WTC11 (cell line): ENCODE measurements around the gene DOCK1. TPM values are rescaled to one million over a fixed set of nuclear protein-coding genes. Genes with fewer than 3 reads are reported as not detected.

Experiments
- ATAC-seq: fragments of 200-7000 bp; cut with Tn5 transposase; 2 replicates; pipeline ENCODE4 v1.10.0; 2021; ENCODE audit warnings: mild to moderate bottlenecking, moderate library complexity
- CTCF ChIA-PET: fragments of 300-600 bp; sonication (Branson Sonifier 250); formaldehyde crosslinking; loops from one replicate; lab custom pipeline; 2021; ENCODE audit warnings: antibody characterized with exemption; lab: Charles Lee
- POLR2A ChIA-PET: fragments of 350-600 bp; sonication (Branson Sonifier 250); formaldehyde crosslinking; loops from one replicate; lab custom pipeline; 2021; ENCODE audit warnings: antibody characterized with exemption; lab: Charles Lee
- DNase-seq: peaks from one replicate; pipeline ENCODE4 v3.0.0; 2021; ENCODE audit warnings: low spot score
- H3K27ac Mint-ChIP-seq: 2 replicates; pipeline ENCODE4 v1.8.0; 2021; ENCODE audit warnings: mixed read lengths
- H3K27me3 Mint-ChIP-seq: 2 replicates; pipeline ENCODE4 v1.8.0; 2021; ENCODE audit warnings: low read depth, mild to moderate bottlenecking, moderate library complexity, mixed read lengths
- H3K36me3 Mint-ChIP-seq: 2 replicates; pipeline ENCODE4 v1.8.0; 2021; ENCODE audit warnings: mixed read lengths
- H3K4me1 Mint-ChIP-seq: 2 replicates; pipeline ENCODE4 v1.8.0; 2022; ENCODE audit warnings: mixed read lengths
- H3K4me3 Mint-ChIP-seq: 2 replicates; pipeline ENCODE4 v1.8.0; 2021; ENCODE audit warnings: mild to moderate bottlenecking, moderate library complexity, mixed read lengths
- H3K9me3 Mint-ChIP-seq: 2 replicates; pipeline ENCODE4 v1.8.0; 2021; ENCODE audit warnings: mixed read lengths
- ARID4B ChIP-seq: sonication (generic); formaldehyde crosslinking; IDR thresholded peaks from 2 replicates; pipeline ENCODE4 v1.8.0; 2023; ENCODE audit warnings: missing genetic modification reagents, mild to moderate bottlenecking, borderline replicate concordance
- CTCF ChIP-seq: fragments of 200-600 bp; IDR thresholded peaks from 2 replicates; pipeline ENCODE4 v1.8.0; 2022; ENCODE audit warnings: antibody characterized with exemption
- E2F1 ChIP-seq: sonication (generic); formaldehyde crosslinking; IDR thresholded peaks from 2 replicates; pipeline ENCODE4 v1.8.0; 2022; ENCODE audit warnings: mild to moderate bottlenecking, missing genetic modification reagents
- E2F5 ChIP-seq: sonication (generic); formaldehyde crosslinking; IDR thresholded peaks from 2 replicates; pipeline ENCODE4 v1.8.1; 2022; ENCODE audit warnings: mild to moderate bottlenecking, moderate library complexity, missing genetic modification reagents
- FOXP1 ChIP-seq: sonication (generic); formaldehyde crosslinking; IDR thresholded peaks from 2 replicates; pipeline ENCODE4 v1.8.0; 2022; ENCODE audit warnings: missing genetic modification reagents, mild to moderate bottlenecking, moderate library complexity, borderline replicate concordance
- GABPB1 ChIP-seq: sonication (generic); formaldehyde crosslinking; IDR thresholded peaks from 2 replicates; pipeline ENCODE4 v1.8.1; 2023; ENCODE audit warnings: mild to moderate bottlenecking, missing genetic modification reagents
- IRF1 ChIP-seq: sonication (generic); formaldehyde crosslinking; IDR thresholded peaks from 2 replicates; pipeline ENCODE4 v1.8.0; 2023; ENCODE audit warnings: missing genetic modification reagents
- MYBL2 ChIP-seq: sonication (generic); formaldehyde crosslinking; IDR thresholded peaks from 2 replicates; pipeline ENCODE4 v1.8.1; 2023; ENCODE audit warnings: mild to moderate bottlenecking, moderate library complexity, missing genetic modification reagents
- NR2C2 ChIP-seq: sonication (generic); formaldehyde crosslinking; IDR thresholded peaks from 2 replicates; pipeline ENCODE4 v1.8.0; 2022; ENCODE audit warnings: mild to moderate bottlenecking, missing genetic modification reagents
- NR3C1 ChIP-seq: sonication (generic); formaldehyde crosslinking; conservative IDR thresholded peaks from 2 replicates; pipeline ENCODE4 v1.8.1; 2023; ENCODE audit warnings: low read depth, mild to moderate bottlenecking, missing genetic modification reagents
- PRDM15 ChIP-seq: sonication (generic); formaldehyde crosslinking; IDR thresholded peaks from 2 replicates; pipeline ENCODE4 v1.8.0; 2022; ENCODE audit warnings: missing genetic modification reagents
- RORB ChIP-seq: fragments of 250-450 bp; sonication (Bioruptor Pico); IDR thresholded peaks from 2 replicates; pipeline ENCODE4 v1.9.0; 2021; ENCODE audit warnings: mild to moderate bottlenecking
- SMAD3 ChIP-seq: sonication (generic); formaldehyde crosslinking; IDR thresholded peaks from 2 replicates; pipeline ENCODE4 v1.8.0; 2022; ENCODE audit warnings: missing genetic modification reagents, mild to moderate bottlenecking, borderline replicate concordance
- TEAD1 ChIP-seq: sonication (generic); formaldehyde crosslinking; IDR thresholded peaks from 2 replicates; pipeline ENCODE4 v1.8.0; 2022; ENCODE audit warnings: mild to moderate bottlenecking, missing genetic modification reagents
- USF1 ChIP-seq: sonication (generic); formaldehyde crosslinking; IDR thresholded peaks from 2 replicates; pipeline ENCODE4 v1.8.0; 2022; ENCODE audit warnings: mild to moderate bottlenecking, missing genetic modification reagents
- ZNF317 ChIP-seq: sonication (generic); formaldehyde crosslinking; IDR thresholded peaks from 2 replicates; pipeline ENCODE4 v1.8.1; 2023; ENCODE audit warnings: low read depth, mild to moderate bottlenecking, moderate library complexity, missing genetic modification reagents, borderline replicate concordance
- ZNF396 ChIP-seq: fragments of 250-450 bp; sonication (Bioruptor Pico); IDR thresholded peaks from 2 replicates; pipeline ENCODE4 v1.8.0; 2021; ENCODE audit warnings: mild to moderate bottlenecking, moderate library complexity, borderline replicate concordance
- ZNF532 ChIP-seq: fragments of 250-450 bp; sonication (Bioruptor Pico); IDR thresholded peaks from 2 replicates; pipeline ENCODE4 v1.9.0; 2021; ENCODE audit warnings: mild to moderate bottlenecking, borderline replicate concordance
- total RNA-seq: library from RNA; stranded (reverse); gene quantifications from 3 replicates; pipeline ENCODE4 v1.2.3, GENCODE V29; 2021

Gene DOCK1
- total RNA-seq, 1 experiment from 2014 or later, result 52.1 TPM

GRCh38 chr10:127063762-127064161, 158.5 kb downstream of the DOCK1 start:
- Mint-ChIP-seq H3K27ac (no peak overlapping the region), H3K9me3 (peaks cover 9% of the 10 kb centered on the region), H3K36me3 (peaks cover 65% of the 10 kb centered on the region), H3K27me3 (no peaks in the 10 kb centered on the region), H3K4me1 (no peaks in the 10 kb centered on the region), H3K4me3 (no peak overlapping the region)
- no peak for DNase-seq
- POLR2A ChIA-PET, result no interaction called here
- ATAC-seq, result no peak
- CTCF ChIA-PET, result no interaction called here
- TF ChIP-seq IRF1 (no peak), USF1 (no peak), RORB (CRISPR knock-in tag) (no peak), TEAD1 (CRISPR knock-in tag) (no peak), SMAD3 (CRISPR knock-in tag) (no peak), NR3C1 (CRISPR knock-in tag) (no peak), ZNF317 (CRISPR knock-in tag) (no peak), GABPB1 (no peak), ZNF532 (CRISPR knock-in tag) (no peak), ARID4B (no peak), ZNF396 (no peak), FOXP1 (CRISPR knock-in tag) (no peak), E2F1 (CRISPR knock-in tag) (no peak), PRDM15 (CRISPR knock-in tag) (no peak), NR2C2 (CRISPR knock-in tag) (no peak), MYBL2 (no peak), E2F5 (no peak), CTCF (no peak)
